ENCODE measurements around the gene AKR1E2.

GRCh38 chr10:4833286-4833685 is 7.3 kb downstream of the AKR1E2 start:
- TF ChIP-seq EZH2 (IDR thresholded peaks at IDR 0.05; ENCODE audit: insufficient read depth, poor library complexity, severe bottlenecking) (no peak), EZH2phosphoT487 (IDR thresholded peaks at IDR 0.05; ENCODE audit: insufficient read depth, low read depth) (no peak)

Measured in GM23248 (cell line).